SIG-M5 (cell line): ENCODE measurements around the gene CLEC18C.
"Not testable (repeated sequence)": the region's sequence is repeated elsewhere in the genome, so short reads cannot be mapped to it uniquely, and the experiment has no call there.

Experiments
- DNase-seq: peaks from one replicate; lab custom pipeline; 2025; lab: John Stamatoyannopoulos, UW

CLEC18C gene

DNA sequence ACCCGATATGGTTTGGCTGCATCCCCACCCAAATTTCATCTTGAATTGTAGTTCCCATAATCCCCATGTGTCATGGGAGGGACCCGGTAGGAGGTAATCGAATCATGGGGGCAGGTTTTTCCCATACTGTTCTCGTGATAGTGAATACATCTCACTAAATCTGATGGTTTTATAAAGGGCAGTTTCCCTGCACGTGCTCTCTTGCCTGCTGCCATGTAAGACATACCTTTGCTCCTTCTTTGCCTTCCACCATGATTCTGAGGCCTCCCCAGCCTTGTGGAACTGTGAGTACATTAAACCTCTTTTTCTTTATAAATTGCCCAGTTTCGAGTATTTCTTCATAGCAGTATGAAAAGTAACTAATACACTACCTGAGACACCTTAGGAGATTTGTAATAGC lies 32.8 kb downstream of the CLEC18C start:
- DNase-seq, result not testable (repeated sequence)

DNA sequence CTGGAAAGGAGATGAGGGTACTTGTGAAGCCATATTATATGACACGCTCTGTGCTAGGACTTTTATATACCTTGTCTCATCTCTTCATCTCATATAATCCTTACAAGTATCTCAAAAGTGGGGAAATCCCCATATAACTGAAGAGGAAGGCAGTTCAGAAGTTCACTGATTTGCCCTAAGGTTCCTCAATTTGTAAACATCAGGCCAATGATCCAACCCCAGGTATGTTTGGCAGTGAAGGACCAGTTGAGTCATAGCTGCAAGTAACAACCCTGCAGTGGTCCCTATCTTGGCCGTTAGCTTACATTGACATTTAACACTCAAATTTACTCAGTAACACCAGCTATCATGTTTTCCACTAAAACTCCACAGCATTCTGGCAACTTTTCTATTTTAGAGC lies 45.0 kb downstream of the CLEC18C start:
- DNase-seq, result not testable (repeated sequence)

DNA sequence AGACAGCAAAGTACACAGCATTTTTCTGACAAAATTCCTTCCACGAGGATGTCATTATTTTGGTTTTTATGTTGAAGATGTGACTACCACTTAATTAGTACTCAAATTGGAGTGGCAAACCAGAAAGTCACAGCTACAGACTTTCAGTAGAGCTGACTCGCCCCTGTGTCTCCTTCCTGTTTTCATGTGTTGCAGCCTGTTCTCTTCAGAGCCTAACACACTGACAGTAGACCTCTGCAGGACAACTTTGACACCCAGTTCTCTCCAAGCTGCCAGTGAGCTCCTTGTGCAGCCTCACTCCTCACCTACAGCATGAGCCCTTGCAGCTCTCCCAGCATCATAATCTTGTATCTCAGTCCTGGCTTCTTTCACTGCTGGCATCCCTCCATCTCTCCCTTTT lies 49.0 kb downstream of the CLEC18C start:
- DNase-seq, result not testable (repeated sequence)

DNA sequence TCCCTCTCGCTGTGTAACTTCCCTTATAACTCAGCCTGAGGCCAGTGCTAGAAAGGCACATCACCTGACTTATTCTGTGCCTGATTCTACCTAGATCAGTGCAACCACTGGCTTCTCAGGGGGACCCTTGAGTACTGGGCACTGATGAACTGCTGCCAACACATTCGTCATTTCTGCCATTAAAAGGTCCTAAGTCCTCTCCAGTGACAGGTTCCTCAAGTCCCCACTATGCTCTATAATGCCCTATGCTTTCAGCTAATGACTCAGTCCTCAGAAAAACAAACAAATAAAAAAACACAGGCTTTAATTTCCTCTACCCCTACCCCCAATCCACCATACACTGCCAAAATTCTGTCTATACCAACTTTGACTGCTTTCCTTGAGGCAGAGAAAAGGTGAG lies 49.6 kb downstream of the CLEC18C start:
- not testable (repeated sequence) for DNase-seq

DNA sequence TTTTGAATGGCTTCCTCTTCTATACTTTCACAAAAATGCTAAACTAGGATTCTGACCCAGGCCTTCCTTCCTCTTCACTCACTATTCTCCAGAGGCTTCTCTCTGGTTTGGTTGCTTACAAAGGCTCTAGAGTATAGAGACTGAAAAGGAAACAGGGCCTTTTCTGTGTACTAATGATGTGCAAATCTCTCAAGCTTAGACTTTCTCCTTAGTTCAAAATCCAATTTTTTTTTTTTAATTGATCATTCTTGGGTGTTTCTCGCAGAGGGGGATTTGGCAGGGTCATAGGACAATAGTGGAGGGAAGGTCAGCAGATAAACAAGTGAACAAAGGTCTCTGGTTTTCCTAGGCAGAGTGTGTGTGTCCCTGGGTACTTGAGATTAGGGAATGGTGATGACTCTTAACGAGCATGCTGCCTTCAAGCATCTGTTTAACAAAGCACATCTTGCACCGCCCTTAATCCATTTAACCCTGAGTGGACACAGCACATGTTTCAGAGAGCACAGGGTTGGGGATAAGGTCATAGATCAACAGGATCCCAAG lies 50.5 kb downstream of the CLEC18C start:
- not testable (repeated sequence) for DNase-seq

DNA sequence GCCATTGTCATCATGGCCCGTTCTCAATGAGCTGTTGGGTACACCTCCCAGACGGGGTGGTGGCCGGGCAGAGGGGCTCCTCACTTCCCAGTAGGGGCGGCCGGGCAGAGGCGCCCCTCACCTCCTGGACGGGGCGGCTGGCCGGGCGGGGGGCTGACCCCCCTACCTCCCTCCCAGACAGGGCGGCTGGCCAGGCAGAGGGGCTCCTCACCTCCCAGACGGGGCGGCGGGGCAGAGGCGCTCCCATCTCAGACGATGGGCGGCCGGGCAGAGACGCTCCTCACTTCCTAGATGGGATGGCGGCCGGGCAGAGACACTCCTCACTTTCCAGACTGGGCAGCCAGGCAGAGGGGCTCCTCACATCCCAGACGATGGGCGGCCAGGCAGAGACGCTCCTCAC lies 51.1 kb downstream of the CLEC18C start:
- not testable (repeated sequence) for DNase-seq

DNA sequence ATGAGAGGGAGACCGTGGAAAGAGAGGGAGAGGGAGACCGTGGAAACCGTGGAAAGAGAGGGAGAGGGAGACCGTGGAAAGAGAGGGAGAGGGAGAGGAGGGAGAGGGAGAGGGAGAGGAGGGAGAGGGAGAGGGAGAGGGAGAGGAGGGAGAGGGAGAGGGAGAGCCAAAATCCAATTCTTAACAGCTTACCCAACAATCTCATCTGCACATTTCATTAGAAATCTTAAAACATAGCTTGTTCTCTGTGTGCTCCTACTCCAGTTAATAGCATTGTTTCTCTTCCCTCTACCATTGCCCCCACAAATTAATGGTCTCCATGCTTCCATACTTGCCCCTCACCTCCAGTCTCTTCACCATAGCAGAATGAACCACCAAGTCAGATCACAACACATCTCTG lies 51.8 kb downstream of the CLEC18C start:
- DNase-seq, result not testable (repeated sequence)

DNA sequence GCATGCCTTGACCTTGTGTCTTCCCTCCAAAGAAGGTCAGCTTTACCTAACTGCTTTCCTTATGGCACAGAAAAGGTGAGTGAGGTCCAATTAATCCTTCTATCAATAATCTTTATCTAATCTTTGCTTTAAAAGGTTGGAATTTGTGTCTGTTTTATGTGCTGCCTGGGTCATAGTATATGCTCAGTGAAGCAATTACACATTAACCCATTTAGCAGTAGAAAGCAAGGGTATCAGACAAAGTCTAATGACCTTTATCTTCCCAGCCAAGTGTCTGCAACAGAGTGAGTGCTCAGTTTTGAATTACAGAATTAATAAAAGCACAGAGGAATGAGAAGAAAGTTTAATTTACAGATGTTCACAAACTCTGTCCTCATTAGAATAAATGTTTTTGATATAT lies 52.4 kb downstream of the CLEC18C start:
- DNase-seq, result not testable (repeated sequence)

DNA sequence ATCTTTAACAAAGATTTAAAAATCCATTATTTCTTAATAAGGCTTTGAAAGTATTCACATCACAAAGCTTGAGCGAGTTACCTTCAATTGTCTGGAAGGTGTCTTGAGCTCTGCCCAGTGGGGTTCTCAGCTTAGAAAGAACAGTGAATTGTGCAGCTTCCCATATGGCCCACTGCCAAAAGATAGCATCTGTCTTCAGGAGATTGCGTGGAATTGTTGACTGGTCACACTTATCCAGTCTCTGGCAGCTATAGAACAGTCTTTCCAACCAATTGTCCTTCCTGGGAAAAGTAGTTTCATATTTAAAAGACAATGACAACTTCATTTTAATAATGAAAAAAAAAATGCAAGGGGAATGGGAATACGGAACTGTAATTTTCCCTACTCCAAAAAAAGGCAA lies 58.2 kb downstream of the CLEC18C start:
- not testable (repeated sequence) for DNase-seq
